ENCODE results near the gene FILIP1. TPM values are rescaled to one million over a fixed set of nuclear protein-coding genes. Genes with fewer than 3 reads are reported as not detected.

Gene FILIP1
- polyA plus RNA-seq, 1 experiment: 0.44 TPM

- H3K27me3 ChIP-seq (ENCODE audit: control insufficient read depth, insufficient read depth, low read length): no peaks in the 10 kb centered on the region
- CTCF ChIA-PET: no interaction called here
- POLR2A ChIA-PET: no interaction called here
- H3K36me3 ChIP-seq (ENCODE audit: control insufficient read depth, insufficient read depth, low read length): no peaks in the 10 kb centered on the region
- no peak overlapping the region for H3K4me3 ChIP-seq (ENCODE audit: low read depth, low read length)
- no peak for DNase-seq (ENCODE audit: low read depth)
- no peak for TF ChIP-seq CTCF (IDR thresholded peaks at IDR 0.05; ENCODE audit: insufficient read depth, low read depth, low read length)
Measured at GRCh38 chr6:75463908-75464307, 29.7 kb downstream of the FILIP1 start.

GRCh38 chr6:75463061-75463460 lies 30.5 kb downstream of the FILIP1 start:
- no peaks in the 10 kb centered on the region for H3K36me3 ChIP-seq (ENCODE audit: control insufficient read depth, insufficient read depth, low read length)
- no peaks in the 10 kb centered on the region for H3K27me3 ChIP-seq (ENCODE audit: control insufficient read depth, insufficient read depth, low read length)
- no peak for DNase-seq (ENCODE audit: low read depth)
- POLR2A ChIA-PET: no interaction called here
- TF ChIP-seq CTCF (IDR thresholded peaks at IDR 0.05; ENCODE audit: insufficient read depth, low read depth, low read length): no peak
- CTCF ChIA-PET: no interaction called here
- H3K4me3 ChIP-seq (ENCODE audit: low read depth, low read length): no peak overlapping the region

- no peaks in the 10 kb centered on the region for H3K36me3 ChIP-seq (ENCODE audit: control insufficient read depth, insufficient read depth, low read length)
- ChIA-PET POLR2A (no interaction called here), CTCF (interaction anchor here (0.8 to 1.2 kb wide), 4 partner anchors 34 to 163 kb away, joined by 3 read pairs; no protein-coding TSS in a partner anchor)
- DNase-seq (ENCODE audit: low read depth): no peak
- no peak overlapping the region for H3K4me3 ChIP-seq (ENCODE audit: low read depth, low read length)
- no peak for TF ChIP-seq CTCF (IDR thresholded peaks at IDR 0.05; ENCODE audit: insufficient read depth, low read depth, low read length)
- H3K27me3 ChIP-seq (ENCODE audit: control insufficient read depth, insufficient read depth, low read length): no peaks in the 10 kb centered on the region
Measured at GRCh38 chr6:75460681-75461080, 32.9 kb downstream of the FILIP1 start.

- no peak for TF ChIP-seq CTCF (IDR thresholded peaks at IDR 0.05; ENCODE audit: insufficient read depth, low read depth, low read length)
Measured at GRCh38 chr6:75458895-75459294, 34.7 kb downstream of the FILIP1 start.

GRCh38 chr6:75450903-75451302 lies 42.7 kb downstream of the FILIP1 start:
- TF ChIP-seq CTCF (IDR thresholded peaks at IDR 0.05; ENCODE audit: insufficient read depth, low read depth, low read length): no peak
- Histone ChIP-seq H3K4me3 (ENCODE audit: low read depth, low read length) (no peak overlapping the region), H3K27me3 (ENCODE audit: control insufficient read depth, insufficient read depth, low read length) (no peaks in the 10 kb centered on the region), H3K36me3 (ENCODE audit: control insufficient read depth, insufficient read depth, low read length) (no peaks in the 10 kb centered on the region)
- ChIA-PET POLR2A (no interaction called here), CTCF (no interaction called here)
- DNase-seq (ENCODE audit: low read depth): no peak

More at GRCh38 chr6:75458895-75459294, 34.7 kb downstream of the FILIP1 start:
- Histone ChIP-seq H3K36me3 (ENCODE audit: control insufficient read depth, insufficient read depth, low read length) (no peaks in the 10 kb centered on the region), H3K27me3 (ENCODE audit: control insufficient read depth, insufficient read depth, low read length) (no peaks in the 10 kb centered on the region), H3K4me3 (ENCODE audit: low read depth, low read length) (no peak overlapping the region)
- DNase-seq (ENCODE audit: low read depth): no peak
- POLR2A ChIA-PET: interaction anchor here (0.7 kb wide), 1 partner anchor 21 kb away, joined by 6 read pairs; no protein-coding TSS in a partner anchor
- CTCF ChIA-PET: interaction anchor here (0.7 kb wide), 1 partner anchor 15 kb away, joined by 3 read pairs; no protein-coding TSS in a partner anchor
